ENCODE results near the gene ARPC5.

- no peak for TF ChIP-seq GATA2 (IDR thresholded peaks at IDR 0.05; ENCODE audit: low read depth, low read length)
- no peak for TF ChIP-seq GATA3 (IDR thresholded peaks at IDR 0.05; ENCODE audit: low read depth, low read length)
Measured at GRCh38 chr1:183609313-183609712, 26.3 kb downstream of the ARPC5 start.

Measured in SH-SY5Y (cell line).